ENCODE measurements around the gene MACROD2.

The MACROD2 gene

DNA sequence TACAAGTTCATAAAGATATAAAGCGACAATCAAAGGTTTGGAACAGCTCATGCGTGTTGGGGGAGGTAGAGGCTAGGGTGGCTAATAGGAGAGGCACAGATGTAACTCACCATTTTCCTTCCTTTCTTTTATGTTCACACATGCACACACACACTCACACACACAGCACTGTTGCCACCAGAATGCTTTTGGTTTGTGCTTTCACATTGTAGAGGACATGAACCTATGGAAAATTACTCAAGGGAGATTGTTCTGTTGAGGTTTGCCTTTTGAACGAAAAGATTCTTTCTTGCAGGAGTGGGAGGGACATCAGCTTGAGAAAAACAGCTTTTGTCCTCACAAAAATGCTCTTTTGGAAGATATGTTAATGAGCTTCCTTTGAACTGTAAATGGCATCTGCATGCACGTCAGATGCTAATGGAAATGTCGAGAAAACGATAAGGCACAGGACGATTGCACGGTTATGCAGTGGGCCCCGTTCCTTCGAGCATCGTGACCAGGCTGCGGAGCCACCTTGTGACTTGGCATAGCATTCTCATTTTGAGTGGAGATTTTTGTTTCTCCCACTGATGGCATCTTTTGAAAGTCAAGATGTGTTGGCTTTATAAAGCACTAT, 1853.8 kb downstream of the MACROD2 start:
- no peak for DNase-seq

DNA sequence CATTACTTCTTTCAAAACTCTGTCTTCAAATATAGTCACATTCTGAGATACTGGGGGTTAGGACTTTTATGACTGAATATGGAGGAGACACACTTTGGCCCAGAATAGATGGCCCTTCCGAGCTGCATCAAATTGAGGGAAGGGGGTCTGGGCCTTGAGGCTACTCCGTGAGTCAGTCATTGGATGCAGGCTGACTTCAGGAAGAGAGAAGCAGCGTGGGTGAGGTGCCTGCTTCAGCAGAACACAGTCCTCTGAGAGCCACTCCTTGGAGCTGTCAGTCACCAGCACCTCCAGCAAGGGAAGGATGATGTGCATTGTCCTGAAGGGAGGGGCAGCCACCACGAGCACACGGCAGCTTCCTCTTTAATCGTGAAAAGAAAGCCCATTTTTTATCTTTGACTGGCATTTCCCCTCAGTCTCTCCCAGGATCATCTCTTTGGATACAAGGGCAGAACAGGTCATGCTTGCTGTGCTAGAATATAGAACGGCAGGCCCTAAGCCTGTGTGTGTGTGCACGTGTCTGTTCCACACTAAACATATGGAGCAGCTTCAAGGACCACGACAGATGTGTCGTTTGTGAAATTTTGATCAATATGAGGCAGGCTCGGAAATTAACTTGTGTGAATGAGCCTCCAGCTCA, 1856.4 kb downstream of the MACROD2 start:
- no peak for DNase-seq

DNA sequence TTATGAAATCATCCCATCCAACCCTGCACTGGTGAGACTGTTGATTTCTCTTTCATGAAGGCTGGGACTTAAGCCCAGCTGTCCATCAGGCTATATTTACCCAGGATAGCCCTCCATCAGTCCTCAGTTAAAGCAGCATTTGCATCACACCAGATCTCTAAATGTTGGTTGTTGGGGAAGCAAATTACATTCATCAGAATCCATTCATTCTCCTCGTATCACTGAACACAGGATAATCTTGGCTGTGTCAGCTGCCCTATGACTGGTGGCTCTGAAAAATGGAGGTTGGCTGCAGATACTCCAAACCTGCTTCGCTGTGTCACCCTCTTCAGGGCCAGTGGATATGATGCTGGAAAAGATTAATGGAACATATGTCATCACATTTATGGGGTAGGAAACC, 1859.6 kb downstream of the MACROD2 start:
- no peak for DNase-seq

DNA sequence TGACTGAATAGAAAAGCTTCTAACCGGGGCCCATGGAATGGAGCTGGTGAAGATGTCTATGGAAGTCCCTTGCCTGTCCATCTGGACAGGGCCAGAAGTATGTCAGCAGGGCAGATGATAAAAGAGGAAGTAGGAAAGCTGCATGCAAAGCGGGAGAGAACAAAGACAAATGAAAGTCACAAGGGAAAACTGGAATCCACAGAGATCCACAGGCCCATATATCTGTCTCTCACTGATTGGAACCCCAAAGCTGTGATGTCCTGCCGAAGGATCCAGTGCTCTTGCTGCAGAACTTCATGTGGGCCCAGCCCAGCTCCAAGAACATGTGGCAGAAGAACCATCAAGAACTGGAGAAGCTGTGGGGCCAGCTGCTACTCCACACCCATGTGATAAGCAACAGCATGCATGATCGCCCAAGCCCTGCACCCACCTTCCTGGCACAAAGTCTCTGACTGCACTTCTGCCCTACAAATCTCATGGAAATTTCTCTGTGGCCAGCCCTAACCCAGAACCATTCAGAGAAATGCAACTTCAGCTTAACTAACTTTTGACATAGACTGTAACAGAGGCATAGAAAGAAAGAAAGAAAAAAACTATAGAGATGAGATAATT, 1862.0 kb downstream of the MACROD2 start:
- peak in 1 of 4 experiments; percentile 5 for DNase-seq

DNA sequence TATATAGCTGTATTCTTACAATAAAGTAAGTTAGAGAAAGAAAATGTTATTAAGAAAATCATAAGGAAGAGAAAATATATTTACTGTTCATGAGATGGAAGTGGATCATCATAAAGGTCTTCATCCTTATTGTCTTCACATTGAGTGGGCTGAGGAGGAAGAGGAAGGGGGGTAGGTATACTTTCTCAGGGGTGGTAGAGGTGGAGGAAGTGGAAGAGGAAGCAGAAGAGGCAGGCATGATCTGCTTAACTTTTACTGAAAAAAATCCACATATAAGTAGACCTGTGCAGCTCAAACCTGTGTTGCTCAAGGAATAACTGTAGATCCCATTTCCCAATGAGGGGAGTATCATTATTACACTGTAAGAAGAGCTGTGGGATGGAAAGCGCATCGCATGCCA, 1863.7 kb downstream of the MACROD2 start:
- DNase-seq: no peak

DNA sequence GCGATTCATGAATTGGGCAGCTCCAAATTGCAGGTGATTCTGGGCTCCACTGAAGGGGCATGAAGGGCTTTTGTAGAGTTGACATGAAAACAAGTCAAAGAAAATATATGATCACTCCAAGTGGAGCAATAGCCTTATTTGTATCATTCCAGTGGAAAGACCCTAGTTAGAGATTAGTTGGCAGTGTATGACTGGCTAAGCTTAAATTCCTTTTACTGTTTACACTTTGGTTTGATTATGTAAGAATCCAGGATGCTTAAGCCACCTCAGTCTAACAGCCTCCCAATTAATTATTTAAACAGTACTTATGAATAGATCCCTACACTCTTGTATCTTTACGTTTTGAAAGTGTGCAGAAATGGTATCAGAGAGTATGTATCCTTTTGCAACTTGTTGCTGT, 1865.5 kb downstream of the MACROD2 start:
- no peak for DNase-seq

DNA sequence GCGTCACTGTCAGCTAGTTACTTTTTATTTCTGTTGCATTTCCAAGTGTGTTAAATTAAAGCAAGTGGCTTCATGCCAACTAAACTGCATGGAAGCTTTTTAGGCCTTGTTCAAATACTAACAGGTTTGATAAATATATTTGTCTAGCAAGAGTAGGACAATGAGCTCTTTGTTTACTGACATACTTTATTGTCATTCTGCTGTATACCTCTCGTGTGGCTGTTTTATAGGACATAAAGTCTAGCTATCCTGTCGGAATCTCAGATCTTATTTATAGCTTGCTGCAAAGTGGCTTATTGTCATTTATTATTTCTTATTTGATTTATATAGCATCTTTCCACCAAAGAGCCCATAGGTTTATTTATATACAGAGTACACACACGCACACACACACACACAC, 1866.9 kb downstream of the MACROD2 start:
- DNase-seq: no peak

DNA sequence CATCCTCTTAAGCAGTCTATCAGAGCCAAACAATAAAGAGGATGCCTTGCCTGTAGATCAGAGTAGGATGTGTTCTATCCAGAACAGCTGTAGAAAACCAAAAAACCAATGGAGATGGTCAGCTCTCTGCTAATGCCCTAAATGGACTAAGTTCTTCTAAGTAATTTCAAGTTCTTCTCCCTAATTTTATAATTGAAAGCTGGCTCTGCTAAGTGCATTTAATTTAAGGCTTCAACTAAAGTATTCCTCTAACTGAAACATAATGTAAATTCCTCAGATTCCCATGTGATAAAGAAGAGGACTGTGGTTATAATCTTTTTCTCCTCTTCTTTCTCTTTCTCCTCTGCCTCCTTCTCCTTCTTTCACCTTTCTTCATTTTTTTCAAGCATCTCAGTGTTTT, 1868.4 kb downstream of the MACROD2 start:
- DNase-seq: no peak

DNA sequence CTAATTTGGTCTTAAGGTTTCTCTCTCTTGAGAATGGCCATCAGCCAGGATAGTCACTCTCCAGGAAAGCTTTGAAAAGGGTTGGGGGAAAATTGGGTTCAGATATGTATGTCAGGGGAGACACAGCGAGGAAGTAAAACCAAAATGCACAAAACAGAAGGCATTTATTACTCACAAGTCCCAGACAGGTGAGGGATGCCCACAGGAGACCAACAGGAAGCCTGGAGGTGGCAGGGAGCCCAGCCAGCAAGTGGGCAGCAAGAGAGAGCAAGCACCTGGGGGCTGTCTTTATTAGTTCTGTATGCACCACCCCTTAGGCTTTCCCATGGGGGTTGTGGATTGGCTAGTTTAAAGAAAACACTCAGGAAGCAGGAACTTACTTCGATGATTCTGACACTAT, 1870.2 kb downstream of the MACROD2 start:
- DNase-seq: no peak

DNA sequence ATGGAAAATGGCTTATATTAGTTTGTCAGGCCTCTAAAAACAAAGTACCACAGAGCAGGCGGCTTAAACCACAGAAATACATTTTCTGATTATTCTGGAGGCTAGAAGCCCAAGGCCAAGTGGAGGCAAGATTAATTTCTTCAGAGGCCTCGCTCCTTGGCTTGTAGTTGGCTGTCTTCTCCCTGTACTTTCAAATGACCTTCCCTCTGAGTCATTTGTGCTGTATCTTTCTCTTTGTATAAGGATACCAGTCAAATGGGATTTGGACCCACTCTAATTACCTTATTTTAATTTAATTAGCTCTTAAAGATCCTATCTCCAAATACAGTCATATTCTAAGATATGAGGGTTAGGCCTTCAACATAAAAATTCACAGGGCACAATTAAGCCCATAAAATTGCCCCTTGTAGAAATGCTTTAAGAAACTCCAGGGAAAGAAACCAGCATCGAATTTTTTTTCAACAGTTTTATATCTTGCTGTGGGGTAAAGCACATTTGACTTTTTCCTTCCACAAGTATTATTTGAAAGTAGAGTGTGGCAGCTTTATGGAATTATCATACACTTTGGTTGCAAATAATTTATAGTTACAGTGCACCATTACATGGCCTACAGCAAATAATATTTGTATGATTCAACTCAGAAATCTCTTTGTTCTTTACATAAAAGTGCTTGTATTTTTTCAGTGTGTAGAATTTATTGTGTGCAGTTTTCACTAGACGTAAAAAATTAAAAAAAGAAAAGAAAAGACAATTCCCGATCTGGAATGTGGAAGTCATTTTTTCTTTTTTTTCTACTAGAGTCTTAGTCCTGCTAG, 1871.8 kb downstream of the MACROD2 start:
- no peak for DNase-seq

DNA sequence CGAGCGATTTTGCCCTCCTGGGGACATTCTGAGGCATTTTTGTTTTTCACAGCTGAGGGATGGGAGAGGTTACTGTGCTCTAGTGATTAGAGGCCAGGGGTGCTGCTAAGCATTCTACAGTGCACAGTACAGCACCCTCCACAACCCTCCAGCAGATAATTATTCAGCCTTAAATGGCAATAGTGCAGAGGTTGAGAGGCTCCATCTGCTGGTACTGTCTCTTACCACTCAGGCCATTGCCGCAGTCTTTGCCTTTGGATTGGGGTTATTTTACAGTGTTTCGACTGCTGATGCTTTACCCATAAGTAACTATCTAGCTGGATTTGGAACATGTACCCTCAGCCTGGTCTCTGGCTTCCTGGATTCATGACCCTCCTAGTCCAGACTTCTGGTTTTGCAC, 1872.6 kb downstream of the MACROD2 start:
- DNase-seq: no peak

DNA sequence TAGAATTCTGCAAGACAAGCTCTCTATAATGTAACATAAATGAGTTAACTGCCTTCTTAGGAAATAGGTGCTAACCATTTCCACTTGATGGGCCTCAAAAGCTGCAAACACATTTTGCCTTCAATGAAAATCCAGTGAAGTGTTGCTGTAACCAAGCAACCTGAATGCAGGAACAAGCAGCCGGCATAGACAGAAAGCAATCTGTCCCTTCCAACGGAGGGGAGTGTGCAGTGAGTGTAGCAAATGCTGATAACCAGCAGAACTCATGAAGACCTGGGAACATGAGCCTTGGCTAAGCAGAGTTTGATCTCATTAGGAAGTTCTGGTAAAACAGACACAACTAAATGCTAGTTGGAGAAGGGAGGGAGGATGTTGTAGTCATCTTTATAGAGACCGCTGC, 1880.1 kb downstream of the MACROD2 start:
- no peak for DNase-seq

DNA sequence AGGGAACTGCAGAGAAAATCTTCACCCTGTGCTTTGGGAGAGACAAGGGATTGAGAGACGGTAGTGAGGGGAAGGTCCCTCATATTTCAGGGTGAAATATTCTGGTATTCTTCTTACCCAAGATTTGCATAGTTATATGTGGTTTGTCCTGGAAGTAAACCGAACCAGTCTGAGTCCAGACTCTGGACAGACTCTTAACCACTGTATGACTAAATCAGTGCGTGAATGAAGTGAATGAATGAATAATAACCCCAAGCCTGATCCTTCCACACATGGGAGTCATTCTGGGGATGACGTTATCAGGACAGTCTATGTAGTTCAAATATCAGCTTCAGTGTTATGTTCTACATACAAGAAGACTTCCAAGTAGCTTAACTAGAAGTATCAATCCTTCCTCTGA, 1887.2 kb downstream of the MACROD2 start:
- DNase-seq: no peak

DNA sequence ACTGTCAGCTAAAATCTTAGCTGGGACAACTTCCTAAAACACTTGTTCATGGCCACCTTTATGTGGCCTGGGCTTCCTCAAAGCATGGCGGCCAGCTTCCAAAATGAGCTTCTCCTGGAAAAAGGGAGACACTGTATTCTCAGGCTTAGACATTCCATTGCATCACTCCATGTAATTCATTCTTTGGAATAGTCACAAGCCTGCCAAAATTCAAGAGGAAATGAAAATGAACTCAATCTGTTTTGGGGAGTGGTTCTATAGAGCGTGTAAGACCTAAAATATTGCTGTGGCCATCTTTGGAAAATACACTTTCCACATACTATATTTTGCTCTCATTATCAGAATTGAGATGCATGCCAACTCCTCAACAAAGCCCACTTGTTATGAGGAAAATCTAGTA, 1890.9 kb downstream of the MACROD2 start:
- no peak for DNase-seq

DNA sequence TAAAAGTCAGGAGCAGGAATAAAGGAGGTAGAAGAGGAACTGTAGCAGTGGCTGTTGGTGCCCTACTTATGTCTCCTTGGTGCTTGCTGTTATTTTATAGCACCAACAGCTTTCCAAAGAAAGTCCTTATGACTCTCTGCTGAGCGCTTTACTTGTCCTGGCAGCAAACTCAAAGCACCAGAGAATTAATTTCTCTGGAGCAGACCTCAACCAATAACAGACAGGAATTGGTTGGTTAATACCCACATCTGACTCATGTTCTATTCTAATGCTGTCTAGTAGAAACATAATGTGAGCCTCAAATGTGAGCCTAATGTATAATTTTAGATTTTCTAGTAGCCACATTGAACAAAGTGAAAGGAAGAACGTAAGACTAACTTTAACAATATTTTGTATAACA, 1892.1 kb downstream of the MACROD2 start:
- no peak for DNase-seq

DNA sequence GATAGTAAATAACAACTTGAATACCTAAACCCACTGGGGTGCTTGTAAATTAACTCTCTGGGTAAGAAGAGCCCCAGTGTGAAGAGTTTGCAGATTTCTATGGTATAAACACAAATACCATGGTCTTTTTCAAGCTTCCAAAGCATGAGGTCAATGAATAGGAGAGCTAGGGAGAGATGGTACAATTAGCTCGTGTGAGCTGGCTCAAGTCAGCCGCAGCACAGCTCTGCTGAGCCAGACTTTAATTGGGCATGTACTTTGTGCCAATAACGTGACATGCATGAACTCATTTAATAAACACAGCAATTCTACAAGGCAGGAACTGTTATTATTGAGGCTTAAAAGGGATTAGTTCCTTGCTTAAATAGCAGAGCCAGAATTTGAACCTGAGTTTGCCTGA, 1893.7 kb downstream of the MACROD2 start:
- no peak for DNase-seq

DNA sequence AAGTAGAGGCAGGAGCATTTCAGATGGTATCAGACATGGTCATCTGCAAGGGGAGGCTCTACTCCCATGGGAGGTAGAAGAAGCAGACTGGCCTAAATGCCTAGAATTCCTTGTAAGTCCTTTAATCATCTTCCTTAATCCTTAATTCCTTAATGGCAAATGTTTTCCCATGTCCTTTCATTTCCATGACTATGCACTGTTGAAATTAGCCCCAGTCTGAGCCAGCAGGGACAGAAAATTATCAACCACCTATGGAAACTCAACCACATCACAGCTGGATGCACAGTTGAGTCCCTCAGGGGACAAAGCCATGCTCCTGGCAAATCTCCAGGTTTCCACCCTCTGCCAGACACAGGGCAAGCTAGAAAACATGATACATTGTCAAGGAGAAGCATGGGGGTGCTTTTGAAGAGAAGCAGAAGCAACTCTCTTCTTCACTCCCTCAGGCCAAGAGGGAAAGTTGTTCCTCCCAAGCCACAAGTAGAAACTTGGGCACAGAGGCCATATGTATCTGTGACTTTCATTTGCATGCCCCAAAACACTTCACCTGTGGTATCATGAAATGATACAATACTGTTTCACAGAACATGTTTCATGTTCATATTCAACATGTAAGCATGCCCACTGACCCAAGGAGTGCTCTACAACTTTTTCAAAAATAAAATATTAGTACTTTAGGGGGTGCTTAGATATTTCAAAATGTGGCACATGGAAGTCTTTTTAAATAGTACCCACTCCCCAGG, 1894.4 kb downstream of the MACROD2 start:
- no peak for DNase-seq

DNA sequence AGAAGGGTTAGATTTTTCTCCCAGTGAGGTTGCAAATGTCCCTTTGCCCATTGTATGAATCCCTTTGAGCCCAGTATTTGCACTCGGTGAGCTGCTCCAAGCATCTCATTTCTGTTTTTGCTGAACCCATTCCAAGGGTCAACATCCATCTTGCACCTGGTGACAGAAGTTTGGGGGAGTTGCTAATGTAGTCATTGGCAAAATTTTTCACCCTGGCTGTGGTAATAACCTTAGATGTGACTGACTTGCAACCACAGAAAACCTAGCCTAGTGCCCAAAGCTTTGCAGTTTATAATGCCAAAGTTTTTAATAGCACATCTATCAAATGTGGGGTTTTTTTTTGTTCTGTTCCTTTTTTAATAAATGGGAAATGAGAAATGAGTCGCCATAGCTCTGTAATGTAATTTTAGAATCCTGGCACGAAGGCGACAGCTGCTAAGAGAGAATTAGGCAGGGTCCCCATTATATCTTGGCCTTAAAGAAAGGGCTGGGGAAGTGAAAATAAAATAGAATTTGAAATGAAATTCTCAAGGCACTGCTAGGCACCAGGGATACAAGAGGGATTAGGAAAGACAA, 1895.2 kb downstream of the MACROD2 start:
- no peak for DNase-seq

DNA sequence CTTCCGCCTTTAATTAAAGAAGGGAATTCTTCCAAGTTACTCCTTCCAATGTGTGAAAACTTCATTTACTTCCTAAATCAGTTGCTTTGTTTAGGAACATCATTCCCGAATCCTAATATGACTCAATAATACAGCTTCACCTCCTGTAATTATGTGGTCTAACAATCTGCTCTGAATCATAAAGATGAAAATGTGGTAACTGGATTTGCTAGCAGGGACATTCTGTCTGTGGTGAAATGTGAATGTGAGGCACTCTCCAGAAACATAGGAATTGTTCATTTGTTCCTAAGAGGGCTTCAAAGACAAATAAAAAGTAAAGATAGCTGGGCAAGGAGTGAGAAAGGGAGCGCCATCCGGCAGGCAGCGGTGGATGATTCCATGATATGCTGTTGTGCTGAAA, 1899.8 kb downstream of the MACROD2 start:
- no peak for DNase-seq

DNA sequence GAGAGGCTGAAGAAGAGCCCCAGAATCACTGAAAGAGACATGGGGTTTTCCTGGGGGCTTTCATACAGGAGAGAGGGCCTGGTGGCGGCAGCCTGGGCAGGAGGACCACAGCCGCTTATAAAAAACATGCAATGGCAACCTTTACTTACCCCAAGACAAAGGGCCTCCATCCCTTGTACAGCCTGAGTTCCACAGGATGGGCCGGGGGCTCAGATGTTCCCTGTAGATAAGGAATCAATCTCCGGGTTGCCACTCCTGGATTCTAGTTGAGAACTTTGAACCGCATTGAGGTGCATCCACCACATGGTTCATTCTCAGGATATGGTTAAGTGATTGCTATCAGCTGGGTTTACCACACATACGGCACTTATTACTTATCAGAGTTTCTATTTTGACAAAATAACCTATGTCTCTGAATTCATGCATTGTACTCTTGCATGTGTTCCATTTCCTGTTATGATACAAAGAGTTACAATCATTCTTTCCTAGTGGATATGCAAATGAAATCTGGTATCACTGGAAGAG, 1900.3 kb downstream of the MACROD2 start:
- DNase-seq: no peak

DNA sequence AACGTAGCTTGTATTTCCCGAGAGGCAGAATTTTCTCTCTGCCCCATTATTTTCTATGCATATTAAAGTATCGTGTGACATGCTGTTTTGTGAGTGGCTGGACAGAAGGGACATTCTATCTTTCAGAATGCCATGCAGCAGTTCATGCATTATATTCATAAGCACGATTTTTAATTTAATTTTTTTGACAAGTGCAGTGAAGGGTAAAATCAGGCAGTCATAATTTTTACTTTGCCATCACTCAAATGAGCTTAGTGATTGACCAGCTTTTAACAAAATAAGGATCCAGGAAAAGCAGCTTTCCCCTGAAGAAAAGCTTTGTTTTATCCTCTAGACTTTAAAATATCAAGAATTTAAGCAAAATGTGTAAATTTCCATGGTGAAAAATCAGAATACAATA, 1904.7 kb downstream of the MACROD2 start:
- no peak for DNase-seq

DNA sequence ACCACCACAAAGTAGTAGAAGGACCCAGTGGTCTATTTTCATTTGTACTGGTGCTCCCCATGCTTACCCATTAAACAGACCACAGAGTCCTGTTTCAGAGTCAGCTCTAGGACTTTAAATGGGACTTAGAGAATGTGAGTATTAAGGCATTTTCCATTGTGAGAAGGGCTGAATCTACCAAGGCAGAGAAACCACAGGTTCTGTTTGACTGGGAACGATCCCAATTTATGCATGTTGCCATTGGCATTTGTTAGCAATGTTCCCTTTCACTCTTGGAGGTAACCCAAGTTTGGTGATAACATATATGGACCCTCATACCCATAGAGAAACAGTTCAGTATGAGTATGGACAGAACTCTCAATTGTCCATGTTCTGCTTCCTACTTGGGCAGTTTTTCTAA, 1905.1 kb downstream of the MACROD2 start:
- no peak for DNase-seq
